GM19240 (cell line): ENCODE results near the gene OR7C1.
"Not testable (repeated sequence)": the region's sequence is repeated elsewhere in the genome, so short reads cannot be mapped to it uniquely, and the experiment has no call there.

Experiments
- DNase-seq: peaks from one replicate; pipeline ENCODE4 v3.0.0; 2011; ENCODE audit warnings: low spot score; ENCODE audit not compliant: insufficient read length

The OR7C1 gene

DNA sequence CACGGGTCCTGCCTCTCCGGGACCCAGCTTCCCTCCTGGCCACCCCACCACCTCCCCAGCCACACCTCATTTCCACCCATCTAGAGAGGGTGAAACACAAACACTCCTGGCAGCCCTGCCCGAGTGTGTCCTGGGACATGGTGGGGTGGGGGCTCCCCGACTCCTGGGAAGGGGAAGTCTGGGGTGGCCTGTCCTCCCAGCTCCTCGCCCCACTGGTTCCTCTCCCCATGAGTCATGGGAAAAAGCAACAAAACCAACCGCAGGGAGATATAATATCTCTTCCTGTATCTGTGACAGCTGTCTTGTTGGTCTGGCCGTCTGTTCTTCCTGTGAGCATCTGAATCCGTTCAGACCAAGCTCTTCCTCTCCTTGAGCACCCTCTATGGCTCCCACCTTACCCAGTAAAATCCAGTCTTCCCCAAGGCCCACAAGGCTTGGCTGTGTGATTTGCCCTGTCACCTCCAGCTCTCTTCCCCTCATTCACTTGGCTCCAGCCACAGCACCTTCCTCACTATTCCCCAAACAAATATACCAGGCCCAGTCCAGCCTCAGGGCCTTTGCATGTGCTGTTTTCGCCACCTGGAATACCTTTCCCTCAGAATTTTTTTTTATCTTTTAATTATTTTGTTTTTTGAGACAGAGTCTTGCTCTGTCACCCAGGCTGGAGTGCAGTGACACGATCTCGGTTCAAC, 49.7 kb downstream of the OR7C1 start:
- DNase-seq, result not testable (repeated sequence)

DNA sequence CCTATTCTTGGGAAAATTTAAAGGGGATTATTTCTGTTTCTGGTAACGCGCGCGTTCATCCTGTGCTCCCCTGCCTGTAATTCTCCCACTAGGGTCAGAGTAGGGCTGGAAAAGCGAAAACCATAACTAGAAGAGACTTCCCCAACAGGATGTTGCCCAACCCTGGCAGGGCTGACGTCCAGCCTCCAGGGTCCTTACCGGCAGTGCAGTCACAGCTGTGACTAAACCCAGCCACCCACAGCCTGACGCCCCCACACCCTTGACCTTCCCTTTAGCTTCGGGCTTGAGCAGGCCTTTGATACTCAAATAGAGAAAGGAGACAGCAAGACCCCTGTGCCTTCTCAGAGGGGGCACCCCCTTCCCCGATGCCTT, 50.3 kb downstream of the OR7C1 start:
- not testable (repeated sequence) for DNase-seq

DNA sequence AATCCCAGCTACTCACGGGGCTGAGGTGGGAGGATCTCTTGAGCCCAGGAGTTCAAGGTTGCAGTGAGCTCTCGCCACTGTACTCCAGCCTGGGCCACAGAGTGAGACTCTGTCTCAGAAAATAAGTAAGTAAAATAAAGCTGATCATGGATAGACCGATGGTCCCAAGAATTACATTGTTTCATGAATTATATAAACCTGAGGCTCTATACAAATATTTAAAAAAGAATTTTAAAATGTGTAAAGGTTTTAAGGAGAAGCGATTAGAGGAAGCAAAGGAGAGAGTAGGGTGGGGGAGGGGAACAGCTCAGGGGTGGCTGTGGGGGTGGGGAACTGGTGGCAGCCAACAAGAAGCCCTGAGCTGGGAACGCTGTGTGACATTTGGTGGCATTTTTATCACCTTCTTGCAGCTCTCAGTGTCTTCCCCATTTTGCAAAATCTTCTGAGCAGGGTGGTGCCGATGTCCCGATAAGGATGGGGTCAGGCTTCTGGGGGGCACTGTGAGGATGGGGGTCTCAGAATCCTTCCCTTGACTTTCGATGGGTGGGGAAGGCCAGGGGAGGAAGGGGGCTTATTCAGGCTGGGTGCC, 51.5 kb downstream of the OR7C1 start:
- DNase-seq, result not testable (repeated sequence)

DNA sequence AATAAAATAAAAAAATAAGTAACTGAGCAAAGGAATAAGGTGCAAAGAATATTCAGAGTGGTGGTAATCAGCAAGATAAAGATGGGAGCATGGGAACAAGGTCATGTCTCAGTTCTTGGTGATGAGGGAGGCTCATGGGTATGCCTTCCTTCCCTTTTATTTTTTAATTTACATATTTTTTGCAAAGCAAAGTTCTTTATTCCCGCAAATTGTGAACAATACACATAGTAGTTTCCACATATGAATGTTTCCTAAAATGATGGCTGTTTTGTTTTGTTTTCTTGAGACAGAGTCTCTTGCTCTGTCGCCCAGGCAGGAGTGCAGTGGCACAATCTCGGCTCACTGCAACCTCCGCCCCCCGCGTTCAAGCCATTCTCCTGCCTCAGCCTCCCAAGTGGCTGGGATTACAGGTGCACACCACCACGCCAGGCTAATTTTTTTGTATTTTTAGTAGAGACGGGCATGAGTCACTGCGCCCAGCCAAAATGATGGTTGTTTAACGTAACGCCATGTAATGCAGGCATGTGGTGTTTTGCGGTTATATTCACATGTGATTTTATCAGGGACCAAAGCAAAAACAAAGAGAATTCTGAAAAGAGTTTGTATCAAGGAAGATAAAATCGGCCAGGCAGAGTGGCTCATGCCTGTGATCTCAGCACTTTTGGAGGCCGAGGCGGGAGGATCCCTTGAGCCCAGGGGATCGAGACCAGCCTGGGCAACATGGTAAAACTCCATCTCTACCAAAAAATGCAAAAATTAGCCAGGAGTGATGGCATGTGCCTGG, 52.2 kb downstream of the OR7C1 start:
- no peak for DNase-seq

GRCh38 chr19:14781713-14782536, 53.1 kb downstream of the OR7C1 start:
- DNase-seq, result not testable (repeated sequence)

- not testable (repeated sequence) for DNase-seq
Measured at GRCh38 chr19:14780622-14781225, 54.3 kb downstream of the OR7C1 start.

GRCh38 chr19:14779151-14779550, 55.8 kb downstream of the OR7C1 start:
- DNase-seq, result no peak

DNA sequence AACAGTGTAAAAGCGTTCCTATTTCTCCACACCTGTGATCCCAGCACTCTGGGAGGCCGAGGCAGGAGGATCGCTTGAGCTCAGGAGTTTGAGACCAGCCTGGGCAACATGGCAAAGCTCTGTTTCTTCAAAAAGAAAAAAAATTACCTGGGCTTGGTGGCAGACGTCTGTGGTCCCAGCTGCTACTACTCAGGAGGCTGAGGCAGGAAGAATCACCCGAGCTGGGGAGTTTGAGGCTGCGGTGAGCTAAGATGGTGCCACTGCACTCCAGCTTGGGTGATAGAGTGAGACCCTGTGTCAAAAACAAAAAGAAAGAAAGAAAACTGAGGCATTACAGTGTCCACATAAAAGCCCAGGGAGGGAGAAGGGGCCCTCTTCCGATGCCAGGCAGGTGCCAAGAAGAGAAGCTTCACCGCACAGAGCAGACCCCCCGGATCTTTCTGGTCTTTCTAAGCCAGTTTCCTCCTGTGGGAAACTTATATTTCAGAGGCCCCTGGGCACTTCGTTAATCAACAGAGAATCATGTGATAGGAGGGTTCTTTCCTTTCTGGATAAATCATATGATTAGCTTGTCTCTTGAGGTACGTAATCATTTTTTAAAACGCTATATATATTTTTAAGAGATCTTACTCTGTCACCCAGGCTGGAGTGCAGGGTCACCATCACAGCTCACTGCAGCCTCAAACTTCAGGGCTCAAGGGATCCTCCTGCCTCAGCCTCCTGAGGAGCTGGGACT, 56.7 kb downstream of the OR7C1 start, which contains the start of gene ADGRE2:
Gene ADGRE2, minus strand, starts transcription at position 451 of the 736 bp plus-strand sequence. CDS start 1,804 bp downstream, outside the sequence.
- DNase-seq, result not testable (repeated sequence)

DNA sequence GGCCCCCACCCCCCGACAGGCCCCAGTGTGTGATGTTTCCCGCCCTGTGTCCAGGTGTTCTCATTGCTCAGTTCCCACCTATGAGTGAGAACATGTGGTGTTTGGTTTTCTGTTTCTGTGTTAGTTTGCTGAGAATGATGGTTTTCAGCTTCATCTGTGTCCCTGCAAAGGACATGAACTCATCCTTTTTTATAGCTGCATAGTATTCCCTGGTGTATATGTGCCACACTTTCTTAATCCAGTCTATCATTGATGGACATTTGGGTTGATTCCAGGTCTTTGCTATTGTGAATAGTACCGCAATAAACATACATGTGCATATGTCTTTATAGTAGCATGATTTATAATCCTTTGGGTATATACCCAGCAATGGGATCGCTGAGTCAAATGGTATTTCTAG, 57.3 kb downstream of the OR7C1 start:
- DNase-seq, result not testable (repeated sequence)

DNA sequence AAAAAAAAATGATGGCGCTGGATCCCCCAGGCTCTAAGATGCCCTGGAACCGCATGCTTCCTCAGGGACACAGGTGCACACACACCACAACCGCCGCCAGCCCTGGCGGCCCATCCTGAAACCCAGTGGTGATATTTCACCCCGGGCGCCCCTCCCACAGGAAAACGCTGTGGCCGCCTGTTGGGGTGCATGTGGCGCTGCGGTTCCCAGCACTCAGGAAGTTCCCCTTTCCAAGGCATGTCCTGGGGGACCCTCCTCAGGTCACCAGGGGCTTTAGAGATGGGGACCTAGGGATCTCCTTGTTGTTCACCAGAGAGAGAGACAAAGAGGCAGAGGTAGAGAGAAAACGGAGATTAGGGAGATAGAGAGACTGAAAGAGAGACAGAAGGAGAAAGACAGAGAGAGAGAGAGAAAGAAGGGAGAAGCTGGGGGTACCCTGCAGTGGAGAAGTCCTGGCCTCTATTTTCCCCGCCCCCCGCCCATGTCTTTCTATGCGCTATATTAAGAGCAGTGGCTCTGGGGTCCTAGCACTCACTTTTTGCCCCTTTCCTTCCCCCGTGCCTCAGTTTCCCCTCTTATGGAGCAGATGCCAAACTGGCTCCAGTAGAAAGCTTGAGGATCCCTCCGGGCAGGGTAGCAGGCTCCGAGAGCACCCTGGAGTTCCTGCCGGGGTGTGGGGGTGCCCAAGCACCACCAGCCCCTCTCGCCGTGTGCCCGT, 59.0 kb downstream of the OR7C1 start:
- no peak for DNase-seq

- not testable (repeated sequence) for DNase-seq
Measured at GRCh38 chr19:14775326-14775725, 59.7 kb downstream of the OR7C1 start.

- DNase-seq, result no peak
Measured at GRCh38 chr19:14774373-14774772, 60.6 kb downstream of the OR7C1 start.

- not testable (repeated sequence) for DNase-seq
Measured at GRCh38 chr19:14773722-14774121, 61.3 kb downstream of the OR7C1 start.

- no peak for DNase-seq
Measured at GRCh38 chr19:14772995-14773394, 62.0 kb downstream of the OR7C1 start.

DNA sequence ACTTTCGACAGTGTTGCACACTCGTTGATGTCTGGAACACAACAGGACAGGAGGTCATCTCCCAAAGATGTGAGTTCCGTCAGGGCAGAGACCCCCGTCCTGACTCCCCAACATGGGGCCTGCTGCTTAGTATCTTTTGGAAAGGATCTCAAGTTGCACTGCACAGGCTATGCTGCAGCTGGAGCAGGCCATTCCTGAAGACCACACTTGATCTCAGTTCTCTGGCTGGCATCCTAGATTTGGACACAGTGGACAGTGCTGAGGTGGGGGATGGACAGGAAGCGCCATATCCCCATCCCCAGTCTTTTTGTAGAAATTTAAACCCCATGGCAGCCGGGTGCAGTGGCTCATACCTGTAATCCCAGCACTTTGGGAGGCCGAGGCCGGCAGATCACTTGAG, 62.5 kb downstream of the OR7C1 start:
- no peak for DNase-seq

- no peak for DNase-seq
Measured at GRCh38 chr19:14770944-14771839, 63.8 kb downstream of the OR7C1 start.

DNA sequence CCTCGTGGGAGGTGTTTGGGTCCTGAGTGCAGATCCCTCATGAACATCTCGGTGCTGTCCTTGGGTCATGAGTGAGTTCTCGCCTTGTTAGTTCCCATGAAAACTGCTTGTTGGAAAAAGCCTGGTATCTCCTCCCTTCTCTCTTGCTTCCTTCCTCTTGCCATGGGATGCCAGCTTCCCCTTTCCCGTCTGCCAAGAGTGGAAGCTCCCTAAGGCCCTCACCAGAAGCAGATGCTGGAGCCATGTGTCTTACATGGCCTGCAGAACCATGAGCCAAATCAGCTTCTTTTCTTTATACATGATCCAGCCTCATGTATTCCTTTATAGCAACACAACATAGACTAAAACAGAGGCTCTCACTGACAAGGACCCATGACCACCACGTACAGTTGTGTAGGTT, 64.8 kb downstream of the OR7C1 start:
- no peak for DNase-seq

GRCh38 chr19:14769201-14769600, 65.8 kb downstream of the OR7C1 start:
- no peak for DNase-seq

GRCh38 chr19:14768001-14768400, 67.0 kb downstream of the OR7C1 start:
- DNase-seq, result no peak
